Heart right ventricle (tissue), 16 donors: ENCODE measurements around the gene EHMT1. TPM values are rescaled to one million over a fixed set of nuclear protein-coding genes. Genes with fewer than 3 reads are reported as not detected.
A peak's percentile ranks its signal among the peaks of the same experiment; 100 is the strongest.

Experiments used
- ATAC-seq, 8 donors: fragments of 200-7000 bp; cut with Tn5 transposase; one replicate each; pipeline ENCODE4 v1.9.1; 2020; ENCODE audit warnings: mild to moderate bottlenecking in 8 of 8, moderate library complexity in 8 of 8, moderate number of reproducible peaks in 1 of 8
- DNase-seq, 2 donors: peaks; one replicate each; pipeline ENCODE4 v3.0.0-alpha.2; 2020
- H3K27ac ChIP-seq, 10 donors: fragments of 200-600 bp; sonication (generic) in 2 of 10; one replicate each; pipeline versions ENCODE4 v1.5.0 to v1.8.0; 2020 to 2022; ENCODE audit warnings: mild to moderate bottlenecking in 3 of 10
- H3K27me3 ChIP-seq, 7 donors: fragments of 200-600 bp; one replicate each; pipeline ENCODE4 v1.8.0; 2021 to 2022; ENCODE audit warnings: mild to moderate bottlenecking in 2 of 7
- H3K36me3 ChIP-seq, 9 donors: fragments of 200-600 bp; sonication (generic) in 1 of 9; one replicate each; pipeline versions ENCODE4 v1.5.0 to v1.8.0; 2020 to 2022; ENCODE audit warnings: mild to moderate bottlenecking in 2 of 9
- H3K4me1 ChIP-seq, 9 donors: fragments of 200-600 bp; sonication (generic) in 1 of 9; one replicate each; pipeline versions ENCODE4 v1.5.0 to v1.8.0; 2020 to 2022; ENCODE audit warnings: mild to moderate bottlenecking in 4 of 9
- H3K4me3 ChIP-seq, 10 donors: fragments of 200-600 bp; sonication (generic) in 2 of 10; one replicate each; pipeline versions ENCODE4 v1.5.0 to v1.8.0; 2020 to 2022; ENCODE audit warnings: mild to moderate bottlenecking in 7 of 10, moderate library complexity in 2 of 10
- H3K9me3 ChIP-seq, 11 donors: fragments of 200-600 bp in 10 of 11; sonication (generic) in 2 of 11; one replicate each; pipeline versions ENCODE4 v1.5.0 to v1.8.0; 2013 to 2022; ENCODE audit warnings: mild to moderate bottlenecking in 2 of 11, control low read depth in 1 of 11, moderate library complexity in 1 of 11
- WGBS, 2 donors: extraction: QIAGEN DNeasy Blood & Tissue Kit; methylation state at CpG; one replicate each; pipeline ENCODE4 v1.1.7; 2013; ENCODE audit warnings: inconsistent platforms in 1 of 2; 5-methylcytosine and 5-hydroxymethylcytosine counted together
- intact Hi-C, 10 donors: fragments of 100-400 bp; cut with DNase I; formaldehyde crosslinking; loops; one replicate each; pipeline versions ENCODE4 v1.11.1 to v1.14.2; 2022
- polyA plus RNA-seq, 2 donors: library from polyadenylated mRNA; stranded (reverse); fragments of 200-250 nt; gene quantifications; one replicate each; pipeline ENCODE4 v1.2.3, GENCODE V29; 2013
- total RNA-seq, 10 donors: library from RNA; stranded (reverse); fragmentation: NEBNext Ultra II Directional in 3 of 10; extraction: Animal tissue kit (Norgen Biotek cat#: 25700) in 3 of 10; gene quantifications; one replicate each; pipeline versions ENCODE4 v1.2.1 to v1.2.4, GENCODE V29; 2021 to 2023
- TF ChIP-seq, protein P1 (sequence below), 9 donors: fragments of 200-600 bp; sonication (generic) in 2 of 9; IDR thresholded peaks; one replicate each; pipeline versions ENCODE4 v1.5.0 to v1.8.0; 2021 to 2022; ENCODE audit warnings: antibody characterized with exemption in 9 of 9, mild to moderate bottlenecking in 5 of 9, moderate library complexity in 1 of 9
- donor health status: Arrhythmogenic right ventricular cardiomyopathy.
- donor health status: ischemic (EF 13 %, LVEDD 7.1; RV severe dilation, severe dysfunction).
- donor health status: healthy with polysubstance abuse.
- donor health status: DM: no; HTN: yes; CAD: no.
- donor health status: DM: no; HTN: no; CAD: no.
- donor health status: ischemic (EF 25% LVEDD 6.9; RV normal size, moderate dysfunction).
- donor health status: ischemic (EF 25% LVEDD 5.7; RV mildly dilated, moderate dysfunction).
- donor health status: healthy.
- donor health status: DM: yes; HTN: yes; CAD: no.
- donor health status: Ischemic cardiomyopathy.
- donor health status: ischemic (EF 35%, LVEDD 5.7; RV mildly dilated, moderate dysfunction).
- donor health status: nonischemic (EF 11% LVEDD 7.7; RV severe dilation, severe dysfunction).
- donor health status: DM: yes; HTN: yes; CAD: no.
- donor health status: PGD.
- donor health status: ischemic (EF 29% LVEDD 5.4; RV normal size, mild dysfunction).
- donor health status: nonischemic (EF 23%, LVEDD 6.1; RV moderate dilation, normal function).

Gene EHMT1
- total and polyA plus RNA-seq, 12 donors: 19.6 to 45.1 (median 31.1) TPM

DNA sequence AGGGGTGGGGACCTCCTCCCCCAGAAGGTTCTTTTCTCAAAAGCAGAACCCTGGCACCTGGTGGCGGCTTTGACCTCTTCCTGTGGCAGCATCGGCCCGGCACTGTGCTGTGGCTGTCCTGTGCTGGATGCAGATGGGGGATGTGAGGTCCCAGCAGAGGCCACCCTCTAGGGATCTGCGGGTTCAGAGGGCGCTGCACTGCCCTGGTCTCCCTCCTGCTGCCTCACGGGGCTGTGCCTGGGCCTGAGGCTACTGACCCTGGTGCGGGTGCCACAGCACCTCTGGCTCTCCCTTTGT is 182.2 kb downstream of the EHMT1 start:
- intact Hi-C loops: no loop called here
- TF ChIP-seq, protein P1, sequence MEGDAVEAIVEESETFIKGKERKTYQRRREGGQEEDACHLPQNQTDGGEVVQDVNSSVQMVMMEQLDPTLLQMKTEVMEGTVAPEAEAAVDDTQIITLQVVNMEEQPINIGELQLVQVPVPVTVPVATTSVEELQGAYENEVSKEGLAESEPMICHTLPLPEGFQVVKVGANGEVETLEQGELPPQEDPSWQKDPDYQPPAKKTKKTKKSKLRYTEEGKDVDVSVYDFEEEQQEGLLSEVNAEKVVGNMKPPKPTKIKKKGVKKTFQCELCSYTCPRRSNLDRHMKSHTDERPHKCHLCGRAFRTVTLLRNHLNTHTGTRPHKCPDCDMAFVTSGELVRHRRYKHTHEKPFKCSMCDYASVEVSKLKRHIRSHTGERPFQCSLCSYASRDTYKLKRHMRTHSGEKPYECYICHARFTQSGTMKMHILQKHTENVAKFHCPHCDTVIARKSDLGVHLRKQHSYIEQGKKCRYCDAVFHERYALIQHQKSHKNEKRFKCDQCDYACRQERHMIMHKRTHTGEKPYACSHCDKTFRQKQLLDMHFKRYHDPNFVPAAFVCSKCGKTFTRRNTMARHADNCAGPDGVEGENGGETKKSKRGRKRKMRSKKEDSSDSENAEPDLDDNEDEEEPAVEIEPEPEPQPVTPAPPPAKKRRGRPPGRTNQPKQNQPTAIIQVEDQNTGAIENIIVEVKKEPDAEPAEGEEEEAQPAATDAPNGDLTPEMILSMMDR (IDR thresholded peaks at IDR 0.05): no peak
- Histone ChIP-seq H3K27ac (no peak overlapping the region), H3K9me3 (no peaks in the 10 kb centered on the region), H3K4me1 (no peaks in the 10 kb centered on the region), H3K4me3 (no peak overlapping the region), H3K36me3 (peaks cover 0 to 92% (median 30%) of the 10 kb centered on the region in 9 donors), H3K27me3 (no peaks in the 10 kb centered on the region)
- ATAC-seq (peak in 1 of 8 donors; percentile 31), DNase-seq (no peak)
- 91 to 96% methylated on average over 7 of the region's 7 CpGs for WGBS, 2 donors

DNA sequence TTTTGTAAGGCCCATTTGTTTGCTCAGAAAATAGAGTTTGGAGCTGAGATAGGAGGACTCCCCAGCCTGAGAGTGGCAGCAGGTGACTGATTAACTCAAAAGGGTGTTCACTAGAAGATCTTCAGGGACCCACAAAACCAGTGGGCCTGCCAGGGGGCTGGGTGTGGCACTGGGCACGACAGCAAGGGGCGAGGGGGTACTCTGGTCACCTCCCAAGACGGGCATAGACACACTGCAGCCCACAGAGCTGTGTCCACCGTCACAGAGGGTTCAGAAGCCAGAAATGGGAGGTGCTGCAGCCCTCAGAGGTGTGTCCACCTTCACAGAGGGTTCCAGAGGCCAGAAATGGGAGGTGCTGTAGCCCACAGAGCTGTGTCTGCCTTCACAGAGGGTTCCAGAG is 183.2 kb downstream of the EHMT1 start:
- H3K4me3 ChIP-seq: no peak overlapping the region
- no peaks in the 10 kb centered on the region for H3K4me1 ChIP-seq
- WGBS, 2 donors: 94% methylated on average over 4 of the region's 4 CpGs
- ATAC-seq (no peak), DNase-seq (no peak)
- TF ChIP-seq, protein P1 (IDR thresholded peaks at IDR 0.05): no peak
- H3K27ac ChIP-seq: no peak overlapping the region
- intact Hi-C loops: no loop called here
- H3K36me3 ChIP-seq: peaks cover 0 to 86% (median 30%) of the 10 kb centered on the region in 9 donors
- no peaks in the 10 kb centered on the region for H3K27me3 ChIP-seq
- H3K9me3 ChIP-seq: no peaks in the 10 kb centered on the region

DNA sequence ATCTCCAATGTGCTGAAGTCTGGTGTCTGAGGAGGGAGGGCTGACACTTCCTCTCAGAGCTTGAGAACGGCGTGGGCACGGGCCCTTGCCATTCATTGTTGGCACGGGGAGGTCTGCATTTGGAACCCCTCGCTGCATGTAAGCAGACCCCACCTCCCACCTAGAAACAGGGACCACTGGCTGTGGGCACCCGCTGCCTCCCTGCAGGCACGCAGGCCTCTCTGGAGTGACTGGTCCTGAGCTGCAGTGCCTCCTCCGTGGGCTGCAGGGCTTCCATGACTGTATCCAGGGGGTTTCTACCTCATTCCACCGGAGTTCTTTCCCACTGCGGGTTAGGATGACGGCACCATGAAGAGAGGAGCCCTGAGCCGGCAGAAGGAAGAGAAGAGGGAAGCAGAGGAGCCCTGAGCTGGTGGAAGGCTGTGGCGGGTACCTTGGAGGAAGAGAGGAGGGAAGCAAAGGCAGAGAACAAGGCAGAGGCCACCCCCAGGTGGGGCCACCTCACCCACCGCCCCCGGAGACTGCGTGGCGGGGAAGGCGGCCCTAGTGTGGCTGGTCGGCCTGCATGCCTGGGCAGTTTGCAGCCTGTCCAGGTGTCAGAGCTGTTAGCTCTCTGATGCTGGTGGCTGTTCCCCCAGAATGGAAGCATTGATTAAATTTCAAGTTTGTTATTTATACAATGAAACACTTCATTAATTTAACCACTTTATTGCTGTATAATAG is 183.9 kb downstream of the EHMT1 start:
- Histone ChIP-seq H3K27me3 (no peaks in the 10 kb centered on the region), H3K4me1 (no peaks in the 10 kb centered on the region), H3K27ac (no peak overlapping the region), H3K9me3 (no peaks in the 10 kb centered on the region), H3K4me3 (no peak overlapping the region), H3K36me3 (peaks cover 0 to 85% (median 30%) of the 10 kb centered on the region in 9 donors)
- ATAC-seq (no peak), DNase-seq (no peak)
- WGBS, 2 donors: 96% methylated on average over 19 of the region's 19 CpGs
- TF ChIP-seq, protein P1 (IDR thresholded peaks at IDR 0.05): no peak
- intact Hi-C loops: no loop called here

DNA sequence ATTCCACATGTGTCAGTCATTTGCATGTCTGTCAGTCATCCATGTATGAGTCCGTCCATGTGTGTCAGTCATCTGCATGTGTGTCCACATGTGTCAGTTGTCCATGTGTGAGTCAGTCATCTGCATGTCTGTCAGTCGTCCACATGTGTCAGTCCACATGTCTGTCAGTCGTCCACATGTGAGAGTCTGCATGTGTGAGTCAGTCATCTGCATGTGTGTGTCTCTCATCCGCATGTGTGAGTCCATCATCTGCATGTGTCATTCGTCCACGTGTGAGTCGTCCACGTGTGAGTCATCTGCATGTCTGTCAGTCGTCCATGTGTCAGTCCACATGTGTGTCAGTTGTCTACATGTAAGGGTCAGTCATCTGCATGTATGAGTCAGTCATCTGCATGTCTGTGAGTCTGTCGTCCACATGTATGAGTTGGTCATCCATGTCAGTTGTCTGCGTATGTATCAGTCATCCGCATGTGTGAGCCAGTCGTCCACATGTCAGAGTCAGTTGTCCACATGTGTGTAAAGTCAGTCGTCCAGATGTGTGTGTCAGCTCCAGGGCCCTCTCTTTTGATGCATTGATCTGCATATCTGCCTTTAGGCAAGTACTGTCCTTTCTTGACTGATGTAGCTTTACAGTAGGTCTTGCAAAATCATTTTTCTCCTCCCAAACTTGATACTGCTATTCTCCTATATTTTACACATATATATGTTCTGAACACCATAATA is 186.3 kb downstream of the EHMT1 start:
- TF ChIP-seq, protein P1 (IDR thresholded peaks at IDR 0.05): no peak
- intact Hi-C loops: no loop called here
- Histone ChIP-seq H3K9me3 (no peaks in the 10 kb centered on the region), H3K36me3 (peaks cover 0 to 74% (median 30%) of the 10 kb centered on the region in 9 donors), H3K27me3 (no peaks in the 10 kb centered on the region), H3K27ac (no peak overlapping the region), H3K4me1 (no peaks in the 10 kb centered on the region), H3K4me3 (no peak overlapping the region)
- DNase-seq (no peak), ATAC-seq (no peak)
- WGBS, 2 donors: 95 to 97% methylated on average over 14 of the region's 14 CpGs
